Fibroblast of pulmonary artery (primary cell): ENCODE measurements around the gene UNK.

Experiments
- DNase-seq: peaks from one replicate; pipeline ENCODE4 v3.0.0-alpha.2; 2010; ENCODE audit warnings: low read depth
- H3K4me3 ChIP-seq: replicated peaks from 2 replicates; pipeline ENCODE4 v1.5.1; 2011; ENCODE audit warnings: low read depth, mild to moderate bottlenecking, control low read depth, low read length, moderate library complexity
- TF ChIP-seq, protein P1 (sequence below): IDR thresholded peaks from 2 replicates; pipeline ENCODE4 v1.5.1; 2011; ENCODE audit warnings: mild to moderate bottlenecking, control low read depth, low read length, inconsistent platforms; ENCODE audit errors: missing control alignments

Gene UNK

DNA sequence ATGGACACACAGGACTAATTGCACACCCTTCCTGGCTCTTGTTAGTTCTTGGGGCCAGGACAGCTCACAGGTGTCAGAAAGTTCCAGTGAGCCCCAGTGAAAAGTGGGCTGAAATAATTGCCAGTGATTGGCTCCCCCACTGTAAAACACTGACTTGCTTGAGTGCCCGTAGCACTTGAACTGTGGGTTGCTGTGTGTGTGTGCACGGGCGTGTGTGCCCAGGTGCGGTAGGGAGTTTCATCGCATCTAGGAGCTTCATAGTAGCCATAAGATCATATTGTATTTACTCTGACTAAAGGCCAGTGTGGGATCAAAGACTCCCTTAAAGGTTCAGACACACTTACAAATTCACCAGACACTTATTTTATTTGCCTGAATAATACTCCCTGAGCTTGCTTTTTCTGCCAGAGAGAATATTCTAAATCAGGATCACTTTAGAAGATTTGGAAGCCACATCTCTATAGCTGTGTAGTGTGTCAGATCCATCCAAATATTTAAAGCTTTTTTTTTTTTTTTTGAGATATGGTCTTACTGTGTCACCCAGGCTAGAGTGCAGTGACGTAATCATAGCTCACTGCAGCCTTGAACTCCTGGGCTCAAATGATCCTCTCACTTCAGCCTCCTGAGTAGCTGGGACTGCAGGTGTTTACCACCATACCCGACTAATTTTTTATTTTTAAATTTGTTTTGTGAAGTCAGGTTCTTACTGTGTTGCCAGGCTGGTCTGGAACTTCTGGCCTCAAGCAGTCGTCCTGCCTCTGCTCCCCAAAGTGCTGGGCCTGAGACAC is 11.4 kb downstream of the UNK start:
- DNase-seq = no peak
- TF ChIP-seq, protein P1, sequence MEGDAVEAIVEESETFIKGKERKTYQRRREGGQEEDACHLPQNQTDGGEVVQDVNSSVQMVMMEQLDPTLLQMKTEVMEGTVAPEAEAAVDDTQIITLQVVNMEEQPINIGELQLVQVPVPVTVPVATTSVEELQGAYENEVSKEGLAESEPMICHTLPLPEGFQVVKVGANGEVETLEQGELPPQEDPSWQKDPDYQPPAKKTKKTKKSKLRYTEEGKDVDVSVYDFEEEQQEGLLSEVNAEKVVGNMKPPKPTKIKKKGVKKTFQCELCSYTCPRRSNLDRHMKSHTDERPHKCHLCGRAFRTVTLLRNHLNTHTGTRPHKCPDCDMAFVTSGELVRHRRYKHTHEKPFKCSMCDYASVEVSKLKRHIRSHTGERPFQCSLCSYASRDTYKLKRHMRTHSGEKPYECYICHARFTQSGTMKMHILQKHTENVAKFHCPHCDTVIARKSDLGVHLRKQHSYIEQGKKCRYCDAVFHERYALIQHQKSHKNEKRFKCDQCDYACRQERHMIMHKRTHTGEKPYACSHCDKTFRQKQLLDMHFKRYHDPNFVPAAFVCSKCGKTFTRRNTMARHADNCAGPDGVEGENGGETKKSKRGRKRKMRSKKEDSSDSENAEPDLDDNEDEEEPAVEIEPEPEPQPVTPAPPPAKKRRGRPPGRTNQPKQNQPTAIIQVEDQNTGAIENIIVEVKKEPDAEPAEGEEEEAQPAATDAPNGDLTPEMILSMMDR = no peak
- H3K4me3 ChIP-seq = no peak overlapping the region

- no peak overlapping the region for H3K4me3 ChIP-seq
- no peak for DNase-seq
- TF ChIP-seq, protein P1 = no peak
Measured at GRCh38 chr17:75799402-75799801, 14.8 kb downstream of the UNK start.

- TF ChIP-seq, protein P1 = no peak
- no peak overlapping the region for H3K4me3 ChIP-seq
- DNase-seq = no peak
Measured at GRCh38 chr17:75803883-75804282, 19.3 kb downstream of the UNK start.

DNA sequence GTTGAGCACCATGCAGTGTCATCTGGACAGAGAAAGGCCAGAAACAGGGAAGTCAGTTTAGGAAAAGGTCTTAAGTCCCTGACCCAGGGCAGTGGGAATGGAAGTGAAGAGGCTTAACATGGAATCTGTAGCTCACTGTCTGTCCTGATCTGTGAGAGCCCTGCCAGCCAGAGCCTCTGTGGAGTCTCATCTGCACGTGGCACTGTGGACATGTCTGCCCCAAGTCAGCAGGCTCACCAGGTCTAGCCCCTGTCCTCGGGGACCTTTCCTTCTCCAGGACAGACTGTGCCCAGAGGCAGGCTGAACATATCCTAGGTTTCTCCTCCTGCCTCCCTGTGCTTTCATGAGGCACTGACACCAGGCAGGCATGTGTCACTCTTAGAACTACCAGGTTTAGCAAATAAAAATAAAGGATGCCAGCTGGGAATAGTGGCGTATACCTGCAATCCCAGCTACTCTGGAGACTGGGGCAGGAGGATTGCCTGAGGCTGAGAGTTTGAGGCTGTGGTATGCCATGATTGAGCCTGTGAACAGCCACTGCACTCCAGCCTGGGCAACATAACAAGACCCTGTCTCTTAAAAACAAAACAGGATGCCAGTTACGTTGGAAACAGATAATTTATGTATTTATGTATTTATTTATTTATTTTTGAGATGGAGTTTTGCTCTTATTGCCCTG is 22.4 kb downstream of the UNK start:
- no peak for DNase-seq
- TF ChIP-seq, protein P1 = no peak
- H3K4me3 ChIP-seq = no peak overlapping the region

DNA sequence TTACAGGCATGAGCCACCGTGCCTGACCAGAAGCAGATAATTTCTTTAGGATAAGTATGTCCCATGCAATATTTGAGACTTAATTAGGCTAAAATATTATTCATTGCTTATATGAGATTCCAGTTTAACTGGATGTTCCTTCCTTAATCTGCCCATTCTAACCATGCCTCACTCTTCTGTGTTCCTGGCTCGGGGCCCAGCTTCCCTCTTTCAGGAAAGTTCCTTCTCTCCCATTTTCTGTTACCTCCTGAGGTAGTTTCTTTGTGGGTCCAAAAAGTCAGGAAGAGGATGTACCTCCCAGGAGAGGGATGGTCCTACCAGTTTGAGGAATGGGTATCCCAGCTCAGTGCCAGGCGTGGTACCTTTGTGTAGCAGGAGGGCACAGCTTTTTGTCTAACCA is 23.3 kb downstream of the UNK start:
- TF ChIP-seq, protein P1 = no peak
- no peak overlapping the region for H3K4me3 ChIP-seq

DNA sequence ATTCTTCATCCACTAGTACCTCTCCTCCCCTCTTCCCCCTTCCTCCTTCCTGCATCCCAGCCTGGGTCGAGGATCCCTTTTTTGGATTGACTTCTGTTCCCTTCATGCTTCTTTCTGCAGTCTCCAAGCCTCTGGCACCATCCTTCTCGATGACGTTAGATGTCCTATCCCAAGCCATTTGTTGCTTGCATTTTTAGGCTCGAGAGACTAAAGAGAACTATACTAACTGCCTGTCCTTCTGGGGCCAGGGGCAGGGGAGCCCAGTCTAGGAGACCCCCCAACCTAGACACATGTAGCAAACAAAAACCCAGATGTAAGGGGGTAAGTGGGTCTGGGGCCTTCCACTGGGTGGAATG is 23.9 kb downstream of the UNK start:
- no peak overlapping the region for H3K4me3 ChIP-seq
- TF ChIP-seq, protein P1 = no peak
- DNase-seq = no peak

More for the DNA sequence above, 23.3 kb downstream of the UNK start:
- no peak for DNase-seq
